ENCODE results near the gene COG2.
"Not testable (repeated sequence)": the region's sequence is repeated elsewhere in the genome, so short reads cannot be mapped to it uniquely, and the experiment has no call there.

Gene COG2

GRCh38 chr1:230693221-230693620 is 50.9 kb downstream of the COG2 start:
- Histone ChIP-seq H3K9me3 (ENCODE audit: control insufficient read depth in 1 of 2, low read length in 2 of 2) (no peaks in the 10 kb centered on the region), H3K36me3 (ENCODE audit: control insufficient read depth in 1 of 2, insufficient read depth in 2 of 2, low read length in 2 of 2) (peaks cover 38 to 48% of the 10 kb centered on the region in 2 donors), H3K4me3 (ENCODE audit: low read depth in 1 of 2, low read length in 2 of 2) (no peak overlapping the region), H3K27me3 (ENCODE audit: low read depth, low read length) (no peaks in the 10 kb centered on the region), H3K4me1 (ENCODE audit: control insufficient read depth in 1 of 2, insufficient read depth in 2 of 2, low read length in 2 of 2) (no peaks in the 10 kb centered on the region), H3K27ac (ENCODE audit: low read length) (no peak overlapping the region)

- Histone ChIP-seq H3K27ac (ENCODE audit: low read length) (no peak overlapping the region), H3K27me3 (ENCODE audit: low read depth, low read length) (no peaks in the 10 kb centered on the region), H3K9me3 (ENCODE audit: control insufficient read depth in 1 of 2, low read length in 2 of 2) (no peaks in the 10 kb centered on the region), H3K4me1 (ENCODE audit: control insufficient read depth in 1 of 2, insufficient read depth in 2 of 2, low read length in 2 of 2) (no peaks in the 10 kb centered on the region), H3K36me3 (ENCODE audit: control insufficient read depth in 1 of 2, insufficient read depth in 2 of 2, low read length in 2 of 2) (peaks cover 33 to 43% of the 10 kb centered on the region in 2 donors), H3K4me3 (ENCODE audit: low read depth in 1 of 2, low read length in 2 of 2) (no peak overlapping the region)
Measured at GRCh38 chr1:230693777-230694176, 51.5 kb downstream of the COG2 start.

GRCh38 chr1:230694464-230694863 is 52.2 kb downstream of the COG2 start:
- H3K27ac ChIP-seq (ENCODE audit: low read length), result no peak overlapping the region
- H3K4me1 ChIP-seq (ENCODE audit: control insufficient read depth in 1 of 2, insufficient read depth in 2 of 2, low read length in 2 of 2), result no peaks in the 10 kb centered on the region
- no peaks in the 10 kb centered on the region for H3K9me3 ChIP-seq (ENCODE audit: control insufficient read depth in 1 of 2, low read length in 2 of 2)
- no peak overlapping the region for H3K4me3 ChIP-seq (ENCODE audit: low read depth in 1 of 2, low read length in 2 of 2)
- no peaks in the 10 kb centered on the region for H3K27me3 ChIP-seq (ENCODE audit: low read depth, low read length)
- H3K36me3 ChIP-seq (ENCODE audit: control insufficient read depth in 1 of 2, insufficient read depth in 2 of 2, low read length in 2 of 2), result peaks cover 28 to 39% of the 10 kb centered on the region in 2 donors

- Histone ChIP-seq H3K27ac (ENCODE audit: low read length) (no peak overlapping the region), H3K4me3 (ENCODE audit: low read depth in 1 of 2, low read length in 2 of 2) (no peak overlapping the region), H3K4me1 (ENCODE audit: control insufficient read depth in 1 of 2, insufficient read depth in 2 of 2, low read length in 2 of 2) (no peaks in the 10 kb centered on the region), H3K9me3 (ENCODE audit: control insufficient read depth in 1 of 2, low read length in 2 of 2) (no peaks in the 10 kb centered on the region), H3K36me3 (ENCODE audit: control insufficient read depth in 1 of 2, insufficient read depth in 2 of 2, low read length in 2 of 2) (peaks cover 23 to 35% of the 10 kb centered on the region in 2 donors), H3K27me3 (ENCODE audit: low read depth, low read length) (no peaks in the 10 kb centered on the region)
Measured at GRCh38 chr1:230694991-230695390, 52.7 kb downstream of the COG2 start.

GRCh38 chr1:230696218-230696617 is 53.9 kb downstream of the COG2 start:
- Histone ChIP-seq H3K27me3 (ENCODE audit: low read depth, low read length) (no peaks in the 10 kb centered on the region), H3K4me3 (ENCODE audit: low read depth in 1 of 2, low read length in 2 of 2) (no peak overlapping the region), H3K4me1 (ENCODE audit: control insufficient read depth in 1 of 2, insufficient read depth in 2 of 2, low read length in 2 of 2) (no peaks in the 10 kb centered on the region), H3K27ac (ENCODE audit: low read length) (no peak overlapping the region), H3K9me3 (ENCODE audit: control insufficient read depth in 1 of 2, low read length in 2 of 2) (no peaks in the 10 kb centered on the region), H3K36me3 (ENCODE audit: control insufficient read depth in 1 of 2, insufficient read depth in 2 of 2, low read length in 2 of 2) (peaks cover 18 to 29% of the 10 kb centered on the region in 2 donors)

- H3K27me3 ChIP-seq (ENCODE audit: low read depth, low read length), result no peaks in the 10 kb centered on the region
- no peak overlapping the region for H3K4me3 ChIP-seq (ENCODE audit: low read depth in 1 of 2, low read length in 2 of 2)
- no peak overlapping the region for H3K27ac ChIP-seq (ENCODE audit: low read length)
- no peaks in the 10 kb centered on the region for H3K9me3 ChIP-seq (ENCODE audit: control insufficient read depth in 1 of 2, low read length in 2 of 2)
- no peaks in the 10 kb centered on the region for H3K4me1 ChIP-seq (ENCODE audit: control insufficient read depth in 1 of 2, insufficient read depth in 2 of 2, low read length in 2 of 2)
- peaks cover 12 to 22% of the 10 kb centered on the region in 2 donors for H3K36me3 ChIP-seq (ENCODE audit: control insufficient read depth in 1 of 2, insufficient read depth in 2 of 2, low read length in 2 of 2)
Measured at GRCh38 chr1:230696722-230697437, 54.6 kb downstream of the COG2 start.

GRCh38 chr1:230698130-230698529 is 55.8 kb downstream of the COG2 start:
- Histone ChIP-seq H3K9me3 (ENCODE audit: control insufficient read depth in 1 of 2, low read length in 2 of 2) (no peaks in the 10 kb centered on the region), H3K27ac (ENCODE audit: low read length) (no peak overlapping the region), H3K27me3 (ENCODE audit: low read depth, low read length) (no peaks in the 10 kb centered on the region), H3K4me3 (ENCODE audit: low read depth in 1 of 2, low read length in 2 of 2) (no peak overlapping the region), H3K36me3 (ENCODE audit: control insufficient read depth in 1 of 2, insufficient read depth in 2 of 2, low read length in 2 of 2) (peaks cover 4 to 13% of the 10 kb centered on the region in 2 donors), H3K4me1 (ENCODE audit: control insufficient read depth in 1 of 2, insufficient read depth in 2 of 2, low read length in 2 of 2) (no peaks in the 10 kb centered on the region)

GRCh38 chr1:230698964-230699363 is 56.7 kb downstream of the COG2 start:
- H3K27me3 ChIP-seq (ENCODE audit: low read depth, low read length); H3K4me1 ChIP-seq (ENCODE audit: control insufficient read depth in 1 of 2, insufficient read depth in 2 of 2, low read length in 2 of 2); H3K4me3 ChIP-seq (ENCODE audit: low read depth in 1 of 2, low read length in 2 of 2); H3K36me3 ChIP-seq (ENCODE audit: control insufficient read depth in 1 of 2, insufficient read depth in 2 of 2, low read length in 2 of 2); H3K27ac ChIP-seq (ENCODE audit: low read length); H3K9me3 ChIP-seq (ENCODE audit: control insufficient read depth in 1 of 2, low read length in 2 of 2): not testable (repeated sequence)

GRCh38 chr1:230699716-230700115 is 57.4 kb downstream of the COG2 start:
- Histone ChIP-seq H3K9me3 (ENCODE audit: control insufficient read depth in 1 of 2, low read length in 2 of 2) (no peaks in the 10 kb centered on the region), H3K4me1 (ENCODE audit: control insufficient read depth in 1 of 2, insufficient read depth in 2 of 2, low read length in 2 of 2) (no peaks in the 10 kb centered on the region), H3K36me3 (ENCODE audit: control insufficient read depth in 1 of 2, insufficient read depth in 2 of 2, low read length in 2 of 2) (no peaks in the 10 kb centered on the region), H3K27ac (ENCODE audit: low read length) (no peak overlapping the region), H3K4me3 (ENCODE audit: low read depth in 1 of 2, low read length in 2 of 2) (no peak overlapping the region), H3K27me3 (ENCODE audit: low read depth, low read length) (no peaks in the 10 kb centered on the region)

GRCh38 chr1:230700132-230700531 is 57.9 kb downstream of the COG2 start:
- Histone ChIP-seq H3K9me3 (ENCODE audit: control insufficient read depth in 1 of 2, low read length in 2 of 2) (no peaks in the 10 kb centered on the region), H3K27me3 (ENCODE audit: low read depth, low read length) (no peaks in the 10 kb centered on the region), H3K36me3 (ENCODE audit: control insufficient read depth in 1 of 2, insufficient read depth in 2 of 2, low read length in 2 of 2) (no peaks in the 10 kb centered on the region), H3K4me3 (ENCODE audit: low read depth in 1 of 2, low read length in 2 of 2) (no peak overlapping the region), H3K27ac (ENCODE audit: low read length) (no peak overlapping the region), H3K4me1 (ENCODE audit: control insufficient read depth in 1 of 2, insufficient read depth in 2 of 2, low read length in 2 of 2) (no peaks in the 10 kb centered on the region)

- H3K9me3 ChIP-seq (ENCODE audit: control insufficient read depth in 1 of 2, low read length in 2 of 2), result no peaks in the 10 kb centered on the region
- H3K36me3 ChIP-seq (ENCODE audit: control insufficient read depth in 1 of 2, insufficient read depth in 2 of 2, low read length in 2 of 2), result no peaks in the 10 kb centered on the region
- no peaks in the 10 kb centered on the region for H3K4me1 ChIP-seq (ENCODE audit: control insufficient read depth in 1 of 2, insufficient read depth in 2 of 2, low read length in 2 of 2)
- H3K27me3 ChIP-seq (ENCODE audit: low read depth, low read length), result no peaks in the 10 kb centered on the region
- H3K4me3 ChIP-seq (ENCODE audit: low read depth in 1 of 2, low read length in 2 of 2), result no peak overlapping the region
- no peak overlapping the region for H3K27ac ChIP-seq (ENCODE audit: low read length)
Measured at GRCh38 chr1:230701434-230701833, 59.2 kb downstream of the COG2 start.

Data from muscle layer of duodenum (tissue), 2 donors.